CD4-positive, alpha-beta T cell treated with Interleukin-15 for 1 hour (primary cell): ENCODE data around the gene MYMX.
"Not testable (repeated sequence)": the region's sequence is repeated elsewhere in the genome, so short reads cannot be mapped to it uniquely, and the experiment has no call there.

Source experiments
- DNase-seq: peaks from one replicate; pipeline ENCODE4 v3.0.0-alpha.2; 2020

MYMX gene

DNA sequence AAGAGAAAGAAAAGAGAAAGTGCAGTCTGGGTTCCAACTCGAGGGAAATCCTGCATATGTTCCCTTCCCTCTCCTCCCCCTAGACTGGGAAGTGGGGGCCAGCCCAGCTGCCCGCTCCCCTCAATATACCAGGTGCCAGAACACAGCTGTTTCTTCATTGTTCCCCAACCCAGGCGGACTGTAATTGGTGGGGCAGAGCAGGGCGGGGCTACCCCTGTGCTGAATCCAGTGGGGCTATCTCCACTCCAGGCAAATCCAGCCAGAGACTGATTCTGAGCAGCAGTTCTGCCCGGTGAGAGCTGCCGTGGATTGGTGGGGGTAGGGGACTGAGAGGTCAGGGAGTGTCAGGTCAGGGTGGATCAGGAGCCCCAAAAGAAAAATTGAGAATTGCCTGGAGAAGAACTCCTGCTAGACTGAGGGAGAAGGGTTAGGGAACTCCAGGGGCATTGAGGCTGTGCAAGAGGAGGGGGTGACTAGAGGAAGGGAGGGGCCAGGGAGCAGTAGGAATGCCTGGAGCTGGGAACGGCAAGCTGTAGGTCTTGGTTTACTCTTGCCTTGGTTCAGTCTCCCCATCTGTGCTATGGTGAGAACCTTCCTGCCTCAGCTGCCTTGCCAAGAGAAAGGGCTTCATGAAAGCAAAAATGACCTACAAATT, at the start of gene MYMX:
MYMX (plus strand) TSS at position 250 of the 655 bp plus-strand sequence. CDS start 546 bp downstream, outside the sequence.
- DNase-seq, result no peak

DNA sequence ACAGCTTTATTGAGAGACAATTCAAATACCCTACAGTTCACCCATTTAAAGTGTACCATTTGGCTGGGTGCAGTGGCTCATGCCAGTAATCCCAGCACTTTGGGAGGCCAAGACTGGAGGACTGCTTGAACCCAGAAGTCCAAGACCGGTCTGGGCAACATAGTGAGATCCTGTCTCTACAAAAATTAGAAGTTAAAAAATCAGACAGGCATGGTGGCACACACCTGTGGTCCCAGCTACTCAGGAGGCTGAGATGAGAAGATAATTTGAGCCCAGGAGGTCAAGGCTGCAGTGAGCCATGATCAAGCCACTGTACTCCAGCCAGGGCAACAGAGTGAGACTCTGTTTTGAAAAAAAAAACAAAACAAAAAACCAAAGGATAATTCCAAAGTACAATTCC, 49.2 kb upstream of the MYMX start:
- no peak for DNase-seq

DNA sequence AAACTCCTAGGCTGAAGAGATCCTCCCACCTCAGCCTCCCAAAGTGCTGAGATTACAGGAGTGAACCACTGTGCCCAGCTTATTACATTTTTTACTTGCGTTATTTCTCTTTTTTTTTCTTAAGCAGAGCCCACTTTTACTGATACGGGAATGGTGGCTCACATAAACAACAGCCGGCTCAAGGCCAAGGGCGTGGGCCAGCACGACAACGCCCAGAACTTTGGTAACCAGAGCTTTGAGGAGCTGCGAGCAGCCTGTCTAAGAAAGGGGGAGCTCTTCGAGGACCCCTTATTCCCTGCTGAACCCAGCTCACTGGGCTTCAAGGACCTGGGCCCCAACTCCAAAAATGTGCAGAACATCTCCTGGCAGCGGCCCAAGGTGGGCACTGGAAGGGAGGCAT, 47.6 kb upstream of the MYMX start:
- DNase-seq, result no peak

GRCh38 chr6:44169886-44170570, 46.7 kb upstream of the MYMX start:
- no peak for DNase-seq

DNA sequence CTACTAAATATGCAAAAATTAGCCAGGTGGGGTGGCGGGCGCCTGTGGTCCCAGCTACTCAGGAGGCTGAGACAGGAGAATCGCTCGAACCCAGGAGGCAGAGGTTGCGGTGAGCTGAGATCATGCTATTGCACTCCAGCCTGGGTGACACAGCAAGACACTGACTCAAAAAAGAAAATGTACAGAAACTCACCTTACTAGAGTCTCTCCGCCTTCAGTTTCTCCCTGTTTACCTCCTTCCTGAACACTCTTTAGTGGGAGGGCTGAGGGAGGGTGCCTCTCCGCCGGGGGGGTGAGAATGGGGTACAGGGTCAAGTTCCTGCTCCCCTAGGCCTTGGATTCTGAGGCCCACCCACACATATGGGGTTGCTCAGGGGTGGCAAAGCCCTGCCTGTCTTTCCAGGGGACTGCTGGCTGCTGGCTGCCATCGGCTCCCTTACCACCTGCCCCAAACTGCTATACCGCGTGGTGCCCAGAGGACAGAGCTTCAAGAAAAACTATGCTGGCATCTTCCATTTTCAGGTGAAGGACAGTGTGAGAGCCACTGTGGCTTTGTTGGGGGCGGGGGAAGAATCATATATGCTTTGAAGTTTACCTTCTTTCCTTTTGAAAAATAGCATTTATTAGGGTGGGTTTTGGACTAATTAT, 44.7 kb upstream of the MYMX start:
- no peak for DNase-seq

DNA sequence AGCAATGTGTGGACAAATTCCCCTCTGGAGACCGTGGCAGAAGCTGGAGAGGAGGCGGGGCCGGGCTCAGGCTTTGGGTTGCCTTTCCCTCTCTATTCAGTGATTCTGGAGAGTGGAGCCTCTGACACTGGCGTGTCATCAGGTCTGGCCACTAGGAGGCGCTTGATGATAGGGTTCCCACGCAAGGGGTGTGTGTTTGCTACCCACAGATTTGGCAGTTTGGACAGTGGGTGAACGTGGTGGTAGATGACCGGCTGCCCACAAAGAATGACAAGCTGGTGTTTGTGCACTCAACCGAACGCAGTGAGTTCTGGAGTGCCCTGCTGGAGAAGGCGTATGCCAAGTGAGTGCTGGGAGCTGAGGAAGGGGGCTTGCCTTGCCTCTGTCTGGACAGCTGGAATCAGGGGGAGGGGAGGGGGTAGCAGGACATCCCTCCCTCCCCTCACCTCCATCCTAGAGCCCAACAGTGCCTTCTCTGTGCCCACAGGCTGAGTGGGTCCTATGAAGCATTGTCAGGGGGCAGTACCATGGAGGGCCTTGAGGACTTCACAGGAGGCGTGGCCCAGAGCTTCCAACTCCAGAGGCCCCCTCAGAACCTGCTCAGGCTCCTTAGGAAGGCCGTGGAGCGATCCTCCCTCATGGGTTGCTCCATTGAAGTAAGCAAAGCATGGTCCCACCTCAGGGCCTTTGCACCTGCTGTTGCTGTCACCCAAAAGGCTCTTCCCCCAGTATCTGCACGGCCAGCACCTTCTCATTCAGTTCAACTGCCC, 43.8 kb upstream of the MYMX start:
- DNase-seq, result peak; percentile 74

DNA sequence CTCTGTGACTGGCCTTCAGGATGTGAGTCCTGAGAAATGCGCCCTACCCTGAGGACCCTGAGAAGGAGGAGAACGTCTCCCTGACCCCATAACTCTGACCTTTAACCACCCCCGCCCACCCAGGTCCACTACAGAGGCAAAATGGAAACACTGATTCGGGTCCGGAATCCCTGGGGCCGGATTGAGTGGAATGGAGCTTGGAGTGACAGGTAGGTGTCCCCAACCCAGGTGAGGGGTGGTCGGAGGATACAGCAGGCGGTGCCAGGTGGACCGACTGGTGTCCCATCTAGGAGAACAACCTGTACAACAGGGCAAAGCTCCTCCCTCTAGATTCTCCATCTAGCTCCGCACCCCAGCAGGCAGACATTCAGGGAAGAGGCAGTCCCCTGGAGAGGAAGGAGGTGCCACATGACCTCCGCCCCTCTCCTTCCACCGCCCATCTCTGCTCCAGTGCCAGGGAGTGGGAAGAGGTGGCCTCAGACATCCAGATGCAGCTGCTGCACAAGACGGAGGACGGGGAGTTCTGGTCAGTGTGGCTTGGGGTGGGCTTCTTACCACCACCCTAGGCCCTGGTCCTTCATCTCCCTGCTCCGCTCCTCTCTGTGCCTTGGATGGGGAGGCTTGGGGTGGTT, 40.5 kb upstream of the MYMX start:
- DNase-seq, result no peak

GRCh38 chr6:44176762-44177509, 39.8 kb upstream of the MYMX start:
- DNase-seq, result peak; percentile 61

DNA sequence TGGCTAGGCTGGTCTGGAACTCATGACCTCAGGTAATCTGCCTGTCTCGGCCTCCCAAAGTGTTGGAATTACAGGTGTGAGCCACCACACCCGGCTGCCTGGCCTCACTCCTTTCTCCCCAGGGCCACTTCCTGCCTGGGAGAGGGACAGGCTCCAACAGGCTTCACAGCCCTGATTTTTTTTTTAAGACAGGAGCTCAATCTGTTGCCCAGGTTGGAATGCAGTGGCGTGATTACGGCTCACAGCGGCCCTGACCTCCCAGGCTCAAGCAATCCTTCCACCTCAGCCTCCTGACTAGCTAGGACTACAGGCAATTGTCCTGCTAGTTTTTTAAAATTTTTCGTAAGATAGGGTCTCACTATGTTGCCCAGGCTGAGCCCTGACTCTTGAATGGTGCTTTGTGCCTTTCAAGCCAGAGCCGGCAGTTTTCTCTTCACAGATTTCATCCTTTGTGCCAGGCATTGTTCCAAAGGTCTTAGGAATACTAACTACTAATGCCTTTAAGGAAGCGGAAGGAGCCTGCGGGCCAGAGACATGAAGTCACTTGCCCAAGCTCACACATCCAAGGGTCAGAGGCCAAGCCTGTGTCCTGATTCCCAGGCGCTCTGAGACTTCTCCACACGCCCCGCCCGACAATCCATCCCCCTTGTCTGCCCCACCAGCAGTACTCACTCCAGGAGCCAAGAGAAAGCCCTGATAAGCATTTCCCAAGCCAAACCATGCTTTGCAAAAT, 38.9 kb upstream of the MYMX start:
- no peak for DNase-seq

DNA sequence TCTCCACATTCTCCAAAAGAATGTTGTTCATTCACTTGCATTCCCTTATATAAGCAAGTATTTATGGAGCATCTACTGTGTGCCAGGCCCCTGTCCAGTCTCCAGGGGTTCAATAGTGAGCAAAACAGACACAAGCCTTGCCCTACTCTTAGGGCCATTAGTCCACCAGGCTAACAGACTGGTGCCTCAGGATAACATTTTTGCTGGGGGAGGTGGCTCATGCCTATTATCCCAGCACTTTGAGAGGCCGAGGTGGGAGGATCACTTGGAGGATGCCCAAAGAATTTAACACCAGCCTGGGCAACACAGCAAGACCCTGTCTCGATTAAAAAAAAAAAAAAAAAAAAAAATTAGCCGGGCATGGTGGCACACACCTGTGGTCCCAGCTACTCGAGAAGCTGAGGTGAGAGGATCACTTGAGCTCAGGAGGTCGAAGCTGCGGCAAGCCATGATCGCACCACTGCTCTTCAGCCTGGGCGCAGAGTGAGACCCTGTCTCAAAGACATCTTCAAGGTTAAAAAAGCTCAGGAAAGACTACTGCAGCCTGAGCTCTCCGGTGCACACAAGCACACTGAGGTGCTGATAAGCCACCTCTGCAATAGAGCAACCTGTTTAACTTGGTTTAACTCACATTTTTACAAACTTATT, 38.2 kb upstream of the MYMX start:
- DNase-seq, result no peak

GRCh38 chr6:44179072-44179536, 37.6 kb upstream of the MYMX start:
- no peak for DNase-seq

DNA sequence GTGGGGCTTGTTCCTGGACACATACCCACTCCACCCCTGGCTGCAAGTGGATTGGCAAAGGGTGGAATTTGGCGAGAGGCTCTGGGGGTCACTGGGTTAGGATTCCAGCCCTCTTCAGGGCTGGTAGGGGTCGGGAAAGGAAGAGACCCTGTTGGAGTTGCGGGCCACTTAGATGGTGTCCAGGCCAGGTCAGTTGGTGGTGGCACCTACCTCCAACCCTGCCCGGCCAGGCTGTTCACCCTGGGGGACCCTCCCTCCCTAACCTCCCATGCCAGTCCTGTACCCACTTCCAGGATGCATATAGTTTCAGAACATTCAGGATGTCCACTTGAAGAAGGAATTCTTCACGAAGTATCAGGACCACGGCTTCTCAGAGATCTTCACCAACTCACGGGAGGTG, 37.1 kb upstream of the MYMX start:
- DNase-seq, result no peak

- DNase-seq, result no peak
Measured at GRCh38 chr6:44180406-44180805, 36.3 kb upstream of the MYMX start.

- no peak for DNase-seq
Measured at GRCh38 chr6:44180886-44181285, 35.8 kb upstream of the MYMX start.

DNA sequence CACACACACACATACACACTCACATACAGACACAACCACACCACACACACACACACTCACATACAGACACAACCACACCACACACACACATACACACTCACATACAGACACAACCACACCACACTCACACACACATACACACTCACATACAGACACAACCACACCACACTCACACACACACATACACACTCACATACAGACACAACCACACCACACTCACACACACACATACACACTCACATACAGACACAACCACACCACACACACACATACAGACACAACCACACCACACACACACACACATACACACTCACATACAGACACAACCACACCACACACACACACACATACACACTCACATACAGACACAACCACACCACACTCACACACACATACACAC, 34.9 kb upstream of the MYMX start:
- not testable (repeated sequence) for DNase-seq

DNA sequence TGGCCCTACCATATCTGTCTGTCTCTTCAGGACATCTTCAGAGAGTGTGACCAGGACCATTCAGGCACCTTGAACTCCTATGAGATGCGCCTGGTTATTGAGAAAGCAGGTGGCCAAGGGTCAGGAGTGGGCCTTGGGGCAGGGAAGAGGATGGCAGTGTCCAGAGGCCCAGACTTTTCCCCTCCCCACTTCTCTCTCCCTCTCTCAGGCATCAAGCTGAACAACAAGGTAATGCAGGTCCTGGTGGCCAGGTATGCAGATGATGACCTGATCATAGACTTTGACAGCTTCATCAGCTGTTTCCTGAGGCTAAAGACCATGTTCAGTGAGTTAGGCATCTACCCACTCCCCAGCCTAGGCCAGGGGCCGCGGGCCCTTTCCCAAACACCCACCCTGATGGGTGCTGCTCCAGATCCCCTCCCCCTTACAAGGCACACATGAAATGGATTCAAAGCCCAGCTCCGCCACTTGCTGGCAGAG, 33.8 kb upstream of the MYMX start:
- DNase-seq, result no peak

DNA sequence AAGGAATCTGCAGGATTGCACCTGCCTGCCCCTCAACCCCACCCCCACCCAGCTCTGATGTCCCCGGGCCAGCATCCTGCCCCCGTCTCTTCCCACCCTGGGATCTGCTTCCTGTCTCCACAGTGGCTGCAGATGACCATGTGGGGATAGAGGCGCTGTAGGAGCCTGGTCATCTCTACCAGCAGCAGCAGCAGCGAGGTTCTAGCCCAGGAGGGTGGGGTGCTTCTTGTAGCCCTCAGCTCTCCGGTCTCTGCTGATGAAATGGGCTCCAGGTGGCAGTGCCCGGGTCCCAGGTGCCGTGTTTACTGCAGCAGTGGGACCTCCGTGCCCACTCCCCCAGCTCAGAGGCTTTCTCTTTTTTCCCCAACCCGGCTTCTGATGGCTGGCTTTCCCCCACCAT, 32.9 kb upstream of the MYMX start:
- DNase-seq, result no peak

DNA sequence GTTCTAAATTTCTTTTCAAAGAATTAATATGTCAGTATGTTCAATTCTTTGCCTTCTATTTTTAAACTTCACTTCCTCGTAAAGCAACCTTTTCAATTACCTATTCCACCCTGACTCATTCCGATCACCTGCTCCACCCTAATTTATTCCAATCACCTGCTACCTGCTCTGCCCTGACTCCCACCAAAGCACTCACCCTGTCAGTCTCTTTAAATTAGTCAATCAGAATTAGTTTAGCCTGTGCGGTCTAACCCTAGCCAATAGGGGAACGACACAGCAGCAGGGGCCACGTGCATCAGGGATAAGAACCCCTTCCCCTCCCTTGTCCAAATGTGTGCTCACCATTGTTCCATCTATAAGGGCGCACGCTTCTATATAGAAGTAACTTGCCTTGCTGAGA, 31.4 kb upstream of the MYMX start:
- DNase-seq, result not testable (repeated sequence)

DNA sequence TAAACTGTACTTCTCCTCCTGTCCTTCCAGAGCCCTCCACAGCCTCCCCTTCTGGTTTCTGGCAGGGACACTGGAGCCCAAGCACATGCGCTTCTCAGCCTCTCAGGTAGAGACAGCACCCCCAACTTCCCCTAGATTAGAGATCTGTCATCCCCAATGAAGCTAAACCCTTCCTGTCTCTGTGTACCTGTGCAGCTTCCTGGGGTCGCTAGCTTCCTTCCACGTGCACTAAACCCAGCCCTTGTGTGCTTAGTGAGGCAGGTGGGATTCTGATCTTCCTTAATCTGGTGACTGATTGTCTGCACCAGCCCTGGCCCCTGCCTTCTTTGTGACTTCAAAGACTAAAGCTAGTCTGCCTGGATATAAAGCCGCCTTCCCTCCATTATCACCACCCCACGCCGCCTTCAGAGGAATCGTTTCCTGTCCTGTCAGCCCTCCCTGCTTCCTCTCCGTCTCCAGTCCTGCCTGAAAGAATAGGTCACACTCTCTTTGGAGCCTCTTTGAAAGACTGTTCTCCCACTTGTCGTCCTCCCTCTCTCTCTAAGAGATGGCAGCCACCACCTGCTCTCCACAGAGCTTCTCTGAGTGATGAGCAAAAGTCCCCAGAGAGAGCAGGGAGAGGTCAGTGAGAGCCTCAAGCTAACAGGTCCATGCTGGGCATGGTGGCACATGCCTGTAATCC, 30.6 kb upstream of the MYMX start:
- DNase-seq, result no peak

GRCh38 chr6:44186635-44187025, 30.1 kb upstream of the MYMX start:
- DNase-seq, result no peak
